IPS-18a (cell line): ENCODE measurements around the gene IQGAP3.
"Not testable (repeated sequence)": the region's sequence is repeated elsewhere in the genome, so short reads cannot be mapped to it uniquely, and the experiment has no call there.

ENCODE experiments used
- H3K27ac ChIP-seq: one replicate; pipeline ENCODE4 v1.5.1; 2013; ENCODE audit warnings: low read length
- H3K27me3 ChIP-seq: one replicate; pipeline ENCODE4 v1.6.1; 2013; ENCODE audit warnings: mild to moderate bottlenecking, low read length; ENCODE audit not compliant: control insufficient read depth, insufficient read depth
- H3K36me3 ChIP-seq: one replicate; pipeline ENCODE4 v1.6.1; 2013; ENCODE audit warnings: low read depth, low read length; ENCODE audit not compliant: control insufficient read depth
- H3K4me1 ChIP-seq: one replicate; pipeline ENCODE4 v1.6.1; 2013; ENCODE audit warnings: low read depth, low read length; ENCODE audit not compliant: control insufficient read depth
- H3K4me3 ChIP-seq: one replicate; pipeline ENCODE4 v1.5.1; 2013; ENCODE audit warnings: low read length
- H3K9ac ChIP-seq: one replicate; pipeline ENCODE4 v1.6.1; 2013; ENCODE audit warnings: mild to moderate bottlenecking, low read length, moderate library complexity
- H3K9me3 ChIP-seq: one replicate; pipeline ENCODE4 v1.6.1; 2013; ENCODE audit warnings: low read depth, low read length; ENCODE audit not compliant: control insufficient read depth

The IQGAP3 gene

GRCh38 chr1:156592910-156593660, 20.7 kb upstream of the IQGAP3 start:
- Histone ChIP-seq H3K27me3 (no peaks in the 10 kb centered on the region), H3K9ac (no peak overlapping the region), H3K9me3 (no peaks in the 10 kb centered on the region), H3K36me3 (peaks cover 50% of the 10 kb centered on the region), H3K4me1 (peaks cover 7% of the 10 kb centered on the region), H3K27ac (no peak overlapping the region), H3K4me3 (peak overlapping the region; percentile 78)

GRCh38 chr1:156592158-156592909, 20.0 kb upstream of the IQGAP3 start:
- H3K4me1 ChIP-seq: peaks cover 7% of the 10 kb centered on the region
- peak overlapping the region; percentile 60 for H3K27ac ChIP-seq
- H3K36me3 ChIP-seq: peaks cover 43% of the 10 kb centered on the region
- H3K27me3 ChIP-seq: no peaks in the 10 kb centered on the region
- peak overlapping the region; percentile 78 for H3K4me3 ChIP-seq
- H3K9ac ChIP-seq: peak overlapping the region; percentile 73
- no peaks in the 10 kb centered on the region for H3K9me3 ChIP-seq

GRCh38 chr1:156591432-156592157, 19.2 kb upstream of the IQGAP3 start, which contains the start of gene NAXE:
TSS of gene NAXE (plus strand) at chr1:156591776. CDS start at chr1:156591805, 29 bp downstream.
- Histone ChIP-seq H3K9me3 (no peaks in the 10 kb centered on the region), H3K9ac (peak within 1 kb of the TSS; percentile 73), H3K4me3 (peak within 1 kb of the TSS; percentile 78), H3K27ac (peak within 1 kb of the TSS; percentile 60), H3K36me3 (peaks cover 35% of the 10 kb centered on the region), H3K4me1 (peaks cover 7% of the 10 kb centered on the region), H3K27me3 (no peaks in the 10 kb centered on the region)

GRCh38 chr1:156591181-156591431, 18.7 kb upstream of the IQGAP3 start:
- Histone ChIP-seq H3K9ac (peak overlapping the region; percentile 73), H3K9me3 (no peaks in the 10 kb centered on the region), H3K36me3 (peaks cover 30% of the 10 kb centered on the region), H3K4me1 (peaks cover 7% of the 10 kb centered on the region), H3K27me3 (no peaks in the 10 kb centered on the region), H3K4me3 (peak overlapping the region; percentile 78), H3K27ac (peak overlapping the region; percentile 8)

- Histone ChIP-seq H3K36me3 (peaks cover 25% of the 10 kb centered on the region), H3K27me3 (no peaks in the 10 kb centered on the region), H3K4me3 (peak overlapping the region; percentile 78), H3K4me1 (peaks cover 7% of the 10 kb centered on the region), H3K9me3 (no peaks in the 10 kb centered on the region), H3K9ac (peak overlapping the region; percentile 73), H3K27ac (no peak overlapping the region)
Measured at GRCh38 chr1:156590326-156591180, 18.2 kb upstream of the IQGAP3 start.

GRCh38 chr1:156589546-156589945, 17.2 kb upstream of the IQGAP3 start:
- Histone ChIP-seq H3K4me1 (peaks cover 9% of the 10 kb centered on the region), H3K36me3 (peaks cover 15% of the 10 kb centered on the region), H3K9me3 (no peaks in the 10 kb centered on the region), H3K27ac (no peak overlapping the region), H3K27me3 (no peaks in the 10 kb centered on the region), H3K9ac (no peak overlapping the region), H3K4me3 (no peak overlapping the region)

- H3K36me3 ChIP-seq, H3K27ac ChIP-seq, H3K9ac ChIP-seq, H3K9me3 ChIP-seq, H3K4me3 ChIP-seq, H3K27me3 ChIP-seq: not testable (repeated sequence)
- peaks cover 14% of the 10 kb centered on the region for H3K4me1 ChIP-seq
Measured at GRCh38 chr1:156587927-156588326, 15.6 kb upstream of the IQGAP3 start.

- H3K9me3 ChIP-seq: no peaks in the 10 kb centered on the region
- no peak overlapping the region for H3K4me3 ChIP-seq
- H3K27ac ChIP-seq: no peak overlapping the region
- H3K36me3 ChIP-seq: no peaks in the 10 kb centered on the region
- peaks cover 14% of the 10 kb centered on the region for H3K4me1 ChIP-seq
- H3K27me3 ChIP-seq: no peaks in the 10 kb centered on the region
- no peak overlapping the region for H3K9ac ChIP-seq
Measured at GRCh38 chr1:156586892-156587477, 14.6 kb upstream of the IQGAP3 start.

GRCh38 chr1:156586323-156586722, 14.0 kb upstream of the IQGAP3 start:
- Histone ChIP-seq H3K4me3 (no peak overlapping the region), H3K4me1 (peaks cover 14% of the 10 kb centered on the region), H3K9me3 (no peaks in the 10 kb centered on the region), H3K27me3 (no peaks in the 10 kb centered on the region), H3K36me3 (no peaks in the 10 kb centered on the region), H3K9ac (no peak overlapping the region), H3K27ac (no peak overlapping the region)

GRCh38 chr1:156584813-156585212, 12.4 kb upstream of the IQGAP3 start:
- Histone ChIP-seq H3K9me3 (no peaks in the 10 kb centered on the region), H3K27me3 (no peaks in the 10 kb centered on the region), H3K36me3 (no peaks in the 10 kb centered on the region), H3K9ac (peak overlapping the region; percentile 7), H3K4me1 (peaks cover 7% of the 10 kb centered on the region), H3K4me3 (peak overlapping the region; percentile 21), H3K27ac (no peak overlapping the region)
